ENCODE data around the gene SNX30.

GRCh38 chr9:112914524-112914923 is 164.0 kb downstream of the SNX30 start:
- TF ChIP-seq EP300 (IDR thresholded peaks at IDR 0.05; ENCODE audit: borderline replicate concordance in 1 of 2, low read depth in 1 of 2, low read length in 1 of 2) (no peak), EZH2phosphoT487 (IDR thresholded peaks at IDR 0.05; ENCODE audit: borderline replicate concordance, low read depth) (no peak), POLR2AphosphoS5 (IDR thresholded peaks at IDR 0.05; ENCODE audit: low read depth, low read length) (no peak), CTCF (IDR thresholded peaks at IDR 0.05) (no peak), YY1 (IDR thresholded peaks at IDR 0.05; ENCODE audit: low read depth) (no peak), SMC3 (IDR thresholded peaks at IDR 0.05; ENCODE audit: low read depth, low read length) (no peak)

All from SK-N-SH (cell line).